ENCODE results near the gene DONSON.

DNA sequence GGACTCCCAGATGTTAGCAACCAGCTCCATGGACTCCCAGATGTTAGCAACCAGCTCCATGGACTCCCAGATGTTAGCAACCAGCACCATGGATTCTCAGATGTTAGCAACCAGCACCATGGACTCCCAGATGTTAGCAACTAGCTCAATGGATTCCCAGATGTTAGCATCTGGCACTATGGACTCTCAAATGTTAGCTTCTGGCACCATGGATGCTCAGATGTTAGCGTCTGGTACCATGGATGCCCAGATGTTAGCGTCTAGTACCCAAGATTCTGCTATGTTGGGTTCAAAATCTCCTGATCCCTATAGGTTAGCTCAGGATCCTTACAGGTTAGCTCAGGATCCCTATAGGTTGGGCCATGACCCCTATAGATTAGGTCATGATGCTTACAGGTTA, 36.8 kb downstream of the DONSON start:
- no peak for TF ChIP-seq POLR2AphosphoS5 (IDR thresholded peaks at IDR 0.05)
- TF ChIP-seq, protein P1, sequence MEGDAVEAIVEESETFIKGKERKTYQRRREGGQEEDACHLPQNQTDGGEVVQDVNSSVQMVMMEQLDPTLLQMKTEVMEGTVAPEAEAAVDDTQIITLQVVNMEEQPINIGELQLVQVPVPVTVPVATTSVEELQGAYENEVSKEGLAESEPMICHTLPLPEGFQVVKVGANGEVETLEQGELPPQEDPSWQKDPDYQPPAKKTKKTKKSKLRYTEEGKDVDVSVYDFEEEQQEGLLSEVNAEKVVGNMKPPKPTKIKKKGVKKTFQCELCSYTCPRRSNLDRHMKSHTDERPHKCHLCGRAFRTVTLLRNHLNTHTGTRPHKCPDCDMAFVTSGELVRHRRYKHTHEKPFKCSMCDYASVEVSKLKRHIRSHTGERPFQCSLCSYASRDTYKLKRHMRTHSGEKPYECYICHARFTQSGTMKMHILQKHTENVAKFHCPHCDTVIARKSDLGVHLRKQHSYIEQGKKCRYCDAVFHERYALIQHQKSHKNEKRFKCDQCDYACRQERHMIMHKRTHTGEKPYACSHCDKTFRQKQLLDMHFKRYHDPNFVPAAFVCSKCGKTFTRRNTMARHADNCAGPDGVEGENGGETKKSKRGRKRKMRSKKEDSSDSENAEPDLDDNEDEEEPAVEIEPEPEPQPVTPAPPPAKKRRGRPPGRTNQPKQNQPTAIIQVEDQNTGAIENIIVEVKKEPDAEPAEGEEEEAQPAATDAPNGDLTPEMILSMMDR (IDR thresholded peaks at IDR 0.05) = no peak

Data from suprapubic skin (tissue), 3 donors.